Left ventricle myocardium inferior (tissue), 1 donor: ENCODE data around the gene CHRD. TPM values are rescaled to one million over a fixed set of nuclear protein-coding genes. Genes with fewer than 3 reads are reported as not detected.

ENCODE experiments used
- DNase-seq: peaks from one replicate; pipeline ENCODE4 v3.0.0-alpha.2; 2020
- H3K27ac ChIP-seq: fragments of 200-600 bp; replicated peaks from 2 replicates; pipeline ENCODE4 v1.8.0; 2021
- H3K27me3 ChIP-seq: fragments of 200-600 bp; 2 replicates; pipeline ENCODE4 v1.8.0; 2021; ENCODE audit warnings: low read depth
- H3K36me3 ChIP-seq: fragments of 200-600 bp; 2 replicates; pipeline ENCODE4 v1.8.0; 2021
- H3K4me1 ChIP-seq: fragments of 200-600 bp; 2 replicates; pipeline ENCODE4 v1.8.0; 2021
- H3K4me3 ChIP-seq: fragments of 200-600 bp; 2 replicates; pipeline ENCODE4 v1.8.0; 2021; ENCODE audit warnings: mild to moderate bottlenecking, moderate library complexity
- H3K9me3 ChIP-seq: fragments of 200-600 bp; replicated peaks from 2 replicates; pipeline ENCODE4 v1.8.0; 2021
- CTCF ChIP-seq: fragments of 200-600 bp; IDR thresholded peaks from 2 replicates; pipeline ENCODE4 v1.8.0; 2021; ENCODE audit warnings: antibody characterized with exemption, mild to moderate bottlenecking, borderline replicate concordance
- intact Hi-C: fragments of 100-400 bp; cut with micrococcal nuclease; formaldehyde crosslinking; loops from one replicate; pipeline ENCODE4 v1.11.0; 2022
- total RNA-seq: library from RNA; stranded (reverse); fragmentation: NEBNext Ultra II Directional; extraction: Animal tissue kit (Norgen Biotek cat#: 25700); gene quantifications from one replicate; pipeline ENCODE4 v1.2.1, GENCODE V29; 2021
- donor health status: DM: no; HTN: yes; CAD: no; lungs with severe emphysema.

The CHRD gene
- total RNA-seq, 1 donor from 2014 or later, result 6.5 TPM

DNA sequence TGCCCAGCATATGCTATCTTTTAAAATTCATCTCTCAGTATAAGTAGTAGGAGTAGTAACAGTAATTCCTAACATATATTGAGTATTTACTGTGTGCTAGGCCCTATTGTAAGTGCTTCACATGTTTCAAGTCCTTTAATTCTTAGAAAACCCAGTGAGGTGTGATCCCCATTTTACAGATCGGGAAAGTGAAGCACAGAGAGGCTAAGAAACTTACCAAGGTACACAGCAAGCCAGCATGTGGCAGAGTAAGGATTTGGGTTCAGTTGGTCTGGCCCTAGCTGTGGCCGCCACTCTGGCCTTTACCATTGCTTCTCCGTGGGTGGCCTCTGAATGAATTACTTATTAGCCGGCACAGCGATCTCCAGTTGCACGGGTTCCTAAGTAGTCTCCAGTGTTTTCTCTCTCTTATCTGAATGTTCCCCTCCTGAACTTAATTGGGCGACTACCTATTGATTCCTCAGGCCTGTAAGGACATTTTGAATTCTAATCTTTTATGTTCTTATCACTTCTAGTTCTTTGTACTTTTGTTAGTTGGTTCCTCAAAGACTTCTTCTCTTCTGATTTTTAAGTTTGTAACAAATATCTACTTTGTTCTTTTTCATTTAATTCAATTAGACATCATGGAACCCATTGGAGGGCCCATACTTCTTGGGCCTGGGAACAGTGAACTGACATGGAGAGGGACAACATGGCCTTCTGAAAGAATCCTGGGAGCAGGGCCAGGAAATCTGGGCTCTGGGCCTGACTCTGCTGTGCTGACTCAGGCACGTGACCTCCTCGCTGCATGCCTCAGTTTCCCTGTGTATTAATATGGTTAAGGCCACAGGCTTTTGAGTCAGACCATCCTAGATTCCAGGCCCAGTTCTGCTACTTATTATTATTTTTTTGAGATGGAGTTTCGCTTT, 30.0 kb upstream of the CHRD start:
- intact Hi-C loops, result no loop called here
- no peak for DNase-seq
- no peak overlapping the region for H3K4me3 ChIP-seq

DNA sequence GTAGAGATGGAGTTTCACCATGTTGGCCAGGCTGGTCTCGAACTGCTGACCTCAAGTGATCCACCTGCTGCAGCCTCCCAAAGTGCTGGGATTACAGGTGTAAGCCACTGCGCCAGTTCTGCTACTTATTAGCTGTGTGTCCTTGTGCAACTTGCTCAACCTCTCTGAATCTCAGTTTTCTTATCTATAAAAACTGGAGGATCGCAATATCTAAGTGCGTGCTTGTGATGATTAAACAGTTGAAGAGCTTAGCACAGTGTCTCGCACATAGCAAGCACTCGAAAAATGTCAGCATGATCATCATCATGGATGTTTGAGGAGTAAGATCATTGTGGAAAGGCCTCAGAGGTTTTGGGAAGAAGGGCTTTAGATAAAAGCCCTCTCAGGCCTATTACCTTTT, 29.2 kb upstream of the CHRD start:
- Histone ChIP-seq H3K36me3 (peaks cover 12% of the 10 kb centered on the region), H3K4me1 (peaks cover 11% of the 10 kb centered on the region), H3K4me3 (no peak overlapping the region), H3K27ac (no peak overlapping the region), H3K9me3 (no peaks in the 10 kb centered on the region), H3K27me3 (no peaks in the 10 kb centered on the region)
- intact Hi-C loops, result no loop called here
- no peak for TF ChIP-seq CTCF
- DNase-seq, result no peak

More for the DNA sequence above, 30.0 kb upstream of the CHRD start:
- TF ChIP-seq CTCF, result no peak
- H3K27ac ChIP-seq, result no peak overlapping the region
- H3K9me3 ChIP-seq, result no peaks in the 10 kb centered on the region
- peaks cover 13% of the 10 kb centered on the region for H3K36me3 ChIP-seq
- no peaks in the 10 kb centered on the region for H3K27me3 ChIP-seq
- H3K4me1 ChIP-seq, result peaks cover 16% of the 10 kb centered on the region

DNA sequence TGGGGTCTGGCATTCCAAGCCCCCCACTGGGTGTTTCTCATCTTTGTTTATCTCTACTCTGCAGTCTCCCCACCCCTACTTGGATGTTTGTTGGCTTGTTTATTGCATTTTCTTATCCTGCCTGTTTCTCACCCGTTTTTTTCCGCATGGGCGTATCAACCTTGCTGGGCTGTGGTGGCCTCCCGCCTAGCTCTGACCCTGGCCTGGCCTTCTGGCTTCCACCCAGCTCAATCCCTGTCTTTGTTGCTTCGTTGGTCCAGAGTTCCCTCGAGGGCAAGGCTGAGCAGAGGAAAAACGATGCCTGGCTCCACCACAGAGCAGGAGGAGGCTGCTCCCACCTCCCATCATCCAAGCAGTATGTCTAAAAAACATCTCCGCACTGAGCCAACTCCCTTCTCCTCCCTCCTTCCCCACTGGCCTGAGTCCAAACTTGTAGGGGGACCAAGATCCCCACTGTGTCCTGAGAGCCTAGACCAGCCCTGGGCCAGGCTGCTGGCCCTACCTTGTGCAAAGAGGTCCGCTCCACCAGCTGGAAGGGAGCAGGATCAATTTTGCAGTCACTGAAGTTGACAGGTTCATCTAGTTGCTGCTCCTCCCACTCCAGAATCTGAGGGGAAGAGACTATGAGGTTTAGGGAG, 28.2 kb upstream of the CHRD start:
- no peak for DNase-seq
- intact Hi-C loops, result no loop called here

DNA sequence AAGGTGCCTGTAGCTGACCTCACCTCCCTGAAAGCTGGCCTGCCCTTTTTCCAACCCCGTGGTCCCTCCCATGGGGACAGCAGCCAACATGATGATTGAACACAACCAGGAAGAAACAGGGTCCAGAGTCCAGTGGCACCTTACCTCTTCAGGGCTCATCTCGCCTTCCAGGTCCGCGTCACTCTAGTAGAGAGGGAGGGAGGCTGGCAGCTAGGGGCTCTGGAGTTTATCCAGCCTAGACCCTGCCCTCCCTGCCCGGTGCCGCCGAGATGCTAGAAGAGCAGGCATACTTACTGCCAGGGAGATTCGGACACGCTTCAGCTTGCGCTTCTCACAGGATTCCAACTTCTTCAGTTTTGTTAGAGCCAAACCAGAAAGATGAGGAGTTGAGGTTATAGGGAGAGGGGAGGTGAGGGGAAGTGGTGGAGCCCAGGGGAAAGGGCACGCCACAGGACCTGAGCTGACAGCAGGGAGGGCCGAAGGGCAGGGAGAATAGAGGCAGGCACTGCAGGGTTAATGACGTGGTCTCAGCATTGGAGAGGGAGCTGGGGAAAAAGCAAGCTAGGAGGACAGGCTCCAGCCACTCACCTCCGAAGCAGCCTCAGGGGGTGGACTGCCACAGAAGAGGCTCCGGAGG, 27.6 kb upstream of the CHRD start:
- TF ChIP-seq CTCF, result no peak
- Histone ChIP-seq H3K36me3 (peaks cover 14% of the 10 kb centered on the region), H3K9me3 (no peaks in the 10 kb centered on the region), H3K27me3 (no peaks in the 10 kb centered on the region), H3K27ac (no peak overlapping the region), H3K4me1 (peaks cover 5% of the 10 kb centered on the region), H3K4me3 (no peak overlapping the region)
- DNase-seq, result no peak
- intact Hi-C loops, result no loop called here

More for the DNA sequence above, 28.2 kb upstream of the CHRD start:
- Histone ChIP-seq H3K27ac (no peak overlapping the region), H3K36me3 (peaks cover 14% of the 10 kb centered on the region), H3K4me3 (no peak overlapping the region), H3K4me1 (peaks cover 5% of the 10 kb centered on the region), H3K9me3 (no peaks in the 10 kb centered on the region), H3K27me3 (no peaks in the 10 kb centered on the region)
- no peak for TF ChIP-seq CTCF

DNA sequence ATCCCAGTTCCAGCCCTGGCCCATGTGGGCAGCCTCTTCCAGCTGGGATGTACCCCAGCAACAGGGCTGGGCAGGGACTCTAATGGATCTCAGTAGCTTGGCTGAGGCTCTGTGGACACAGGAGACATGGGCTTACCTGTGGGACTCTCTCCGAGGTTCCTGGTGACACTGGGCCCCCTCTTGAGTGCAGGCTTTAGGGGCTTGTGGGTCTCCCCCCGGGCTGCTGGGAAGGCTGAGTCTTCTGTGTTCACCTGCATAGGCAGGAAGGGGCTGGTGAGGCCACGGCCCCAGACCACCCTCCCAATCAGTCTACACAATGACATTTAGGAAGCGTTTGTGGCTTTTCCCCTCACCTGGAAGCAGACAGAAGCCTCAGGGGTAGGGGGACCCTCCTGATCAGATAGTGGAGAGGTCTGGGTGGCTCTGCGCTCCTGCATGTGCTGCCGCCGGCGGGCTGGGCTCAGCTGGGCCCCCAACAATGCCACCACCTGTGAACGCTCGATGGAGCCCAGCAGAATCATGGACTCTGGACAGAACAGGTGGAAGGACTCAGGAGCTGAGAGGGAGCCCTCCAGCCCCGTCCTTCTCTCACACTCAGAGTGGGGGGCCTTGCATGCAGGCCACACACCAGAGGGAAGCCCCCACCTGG, 26.8 kb upstream of the CHRD start:
- H3K4me3 ChIP-seq, result no peak overlapping the region
- H3K27ac ChIP-seq, result no peak overlapping the region
- peaks cover 19% of the 10 kb centered on the region for H3K36me3 ChIP-seq
- DNase-seq, result no peak
- intact Hi-C loops, result no loop called here
- no peaks in the 10 kb centered on the region for H3K9me3 ChIP-seq
- TF ChIP-seq CTCF, result no peak
- no peaks in the 10 kb centered on the region for H3K27me3 ChIP-seq
- H3K4me1 ChIP-seq, result no peaks in the 10 kb centered on the region
